GM23248 (cell line): ENCODE results near the gene STOML3.

Experiments used
- EZH2 ChIP-seq: fragments of 200-600 bp; sonication (generic); IDR thresholded peaks from 2 replicates; pipeline ENCODE4 v1.6.1; 2018; ENCODE audit warnings: antibody characterized with exemption, mild to moderate bottlenecking; ENCODE audit not compliant: insufficient read depth, poor library complexity, severe bottlenecking
- EZH2phosphoT487 ChIP-seq: fragments of 200-600 bp; sonication (generic); IDR thresholded peaks from 2 replicates; pipeline ENCODE4 v1.6.1; 2018; ENCODE audit warnings: antibody characterized with exemption, moderate library complexity, mild to moderate bottlenecking, low read depth; ENCODE audit not compliant: insufficient read depth

GRCh38 chr13:38993381-38993780 lies 2.8 kb upstream of the STOML3 start:
- TF ChIP-seq EZH2phosphoT487 (no peak), EZH2 (no peak)
